ENCODE data around the gene CNTNAP2.

Gene CNTNAP2

GRCh38 chr7:147432079-147432478, 1315.5 kb downstream of the CNTNAP2 start:
- DNase-seq (ENCODE audit: low spot score), result no peak
- TF ChIP-seq, protein P1, sequence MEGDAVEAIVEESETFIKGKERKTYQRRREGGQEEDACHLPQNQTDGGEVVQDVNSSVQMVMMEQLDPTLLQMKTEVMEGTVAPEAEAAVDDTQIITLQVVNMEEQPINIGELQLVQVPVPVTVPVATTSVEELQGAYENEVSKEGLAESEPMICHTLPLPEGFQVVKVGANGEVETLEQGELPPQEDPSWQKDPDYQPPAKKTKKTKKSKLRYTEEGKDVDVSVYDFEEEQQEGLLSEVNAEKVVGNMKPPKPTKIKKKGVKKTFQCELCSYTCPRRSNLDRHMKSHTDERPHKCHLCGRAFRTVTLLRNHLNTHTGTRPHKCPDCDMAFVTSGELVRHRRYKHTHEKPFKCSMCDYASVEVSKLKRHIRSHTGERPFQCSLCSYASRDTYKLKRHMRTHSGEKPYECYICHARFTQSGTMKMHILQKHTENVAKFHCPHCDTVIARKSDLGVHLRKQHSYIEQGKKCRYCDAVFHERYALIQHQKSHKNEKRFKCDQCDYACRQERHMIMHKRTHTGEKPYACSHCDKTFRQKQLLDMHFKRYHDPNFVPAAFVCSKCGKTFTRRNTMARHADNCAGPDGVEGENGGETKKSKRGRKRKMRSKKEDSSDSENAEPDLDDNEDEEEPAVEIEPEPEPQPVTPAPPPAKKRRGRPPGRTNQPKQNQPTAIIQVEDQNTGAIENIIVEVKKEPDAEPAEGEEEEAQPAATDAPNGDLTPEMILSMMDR (IDR thresholded peaks at IDR 0.05; ENCODE audit: extremely low read depth, missing control alignments), result no peak

DNA sequence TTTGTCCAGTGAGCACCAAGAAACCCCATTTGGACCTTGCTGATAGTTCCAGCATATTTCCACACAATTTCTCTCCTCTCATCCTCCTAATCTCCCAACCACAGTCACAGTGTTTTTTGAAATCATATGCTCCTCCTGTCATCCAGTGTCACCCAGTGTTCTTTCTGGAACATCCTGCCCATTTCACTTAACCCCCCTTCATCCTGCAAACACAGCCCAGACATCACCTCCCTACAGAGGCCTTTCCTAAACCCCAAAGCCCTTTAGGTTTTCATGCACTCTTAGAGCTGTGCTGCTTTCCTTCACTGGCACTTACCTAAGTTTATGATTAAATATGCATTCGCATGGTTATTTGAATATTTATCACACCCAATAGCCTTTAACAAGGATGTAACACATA, 1316.0 kb downstream of the CNTNAP2 start:
- no peak for DNase-seq (ENCODE audit: low spot score)
- TF ChIP-seq, protein P1 (IDR thresholded peaks at IDR 0.05; ENCODE audit: extremely low read depth, missing control alignments), result no peak

- TF ChIP-seq, protein P1 (IDR thresholded peaks at IDR 0.05; ENCODE audit: extremely low read depth, missing control alignments), result no peak
These were observed 1320.1 kb downstream of the CNTNAP2 start for GRCh38 chr7:147436718-147437117.

DNA sequence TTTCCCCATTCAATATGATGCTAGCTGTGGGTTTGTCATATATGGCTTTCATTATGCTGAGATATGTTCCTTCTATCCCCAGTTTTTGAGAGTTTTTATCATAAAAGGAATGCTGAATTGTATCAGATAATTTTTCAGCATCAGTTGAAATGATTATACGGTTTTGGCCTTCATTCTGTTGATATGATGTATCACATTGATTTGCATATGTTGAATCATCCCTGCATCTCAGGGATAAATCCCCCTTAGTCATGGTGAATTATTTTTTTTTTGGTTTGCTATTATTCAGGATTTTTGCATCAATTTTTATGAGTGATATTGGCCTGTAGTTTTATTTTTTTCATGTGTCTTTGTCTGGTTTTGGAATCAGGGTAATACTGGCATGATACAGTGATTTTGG, 1321.6 kb downstream of the CNTNAP2 start:
- no peak for DNase-seq (ENCODE audit: low spot score)
- TF ChIP-seq, protein P1 (IDR thresholded peaks at IDR 0.05; ENCODE audit: extremely low read depth, missing control alignments), result no peak

More at GRCh38 chr7:147436718-147437117, 1320.1 kb downstream of the CNTNAP2 start:
- DNase-seq (ENCODE audit: low spot score), result no peak

DNA sequence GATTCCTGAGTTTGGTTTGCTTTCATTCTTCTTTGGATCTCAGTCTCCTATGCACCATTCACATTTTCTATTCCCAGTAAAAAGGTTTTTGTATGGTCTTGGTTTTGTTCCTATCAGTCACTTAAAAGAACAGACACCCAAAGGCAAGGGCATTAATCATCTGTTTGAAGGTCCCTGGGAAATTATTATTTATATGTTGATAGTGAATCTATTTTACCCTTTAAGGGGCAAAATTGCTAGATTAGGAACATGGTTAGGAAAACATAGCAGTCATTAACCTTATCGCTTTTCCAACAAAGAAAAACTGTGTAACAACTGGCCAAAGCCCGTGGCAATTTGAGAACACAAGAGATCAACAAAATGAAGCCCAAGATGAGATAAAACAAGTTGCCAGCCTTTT, 1327.3 kb downstream of the CNTNAP2 start:
- TF ChIP-seq, protein P1 (IDR thresholded peaks at IDR 0.05; ENCODE audit: extremely low read depth, missing control alignments), result no peak
- DNase-seq (ENCODE audit: low spot score), result no peak

- no peak for DNase-seq (ENCODE audit: low spot score)
- TF ChIP-seq, protein P1 (IDR thresholded peaks at IDR 0.05; ENCODE audit: extremely low read depth, missing control alignments), result no peak
These were observed 1336.2 kb downstream of the CNTNAP2 start for GRCh38 chr7:147452816-147453215.

- TF ChIP-seq, protein P1 (IDR thresholded peaks at IDR 0.05; ENCODE audit: extremely low read depth, missing control alignments), result no peak
- no peak for DNase-seq (ENCODE audit: low spot score)
These were observed 1348.6 kb downstream of the CNTNAP2 start for GRCh38 chr7:147465223-147465622.
